GM19372 (cell line): ENCODE measurements around the gene CCDC192.

Experiments used
- ATAC-seq: cut with Tn5 transposase; IDR thresholded peaks from one replicate; pipeline ENCODE4 v1.9.1; 2021; ENCODE audit warnings: mild to moderate bottlenecking, low read depth, moderate library complexity; ENCODE audit not compliant: unreplicated experiment

The CCDC192 gene

DNA sequence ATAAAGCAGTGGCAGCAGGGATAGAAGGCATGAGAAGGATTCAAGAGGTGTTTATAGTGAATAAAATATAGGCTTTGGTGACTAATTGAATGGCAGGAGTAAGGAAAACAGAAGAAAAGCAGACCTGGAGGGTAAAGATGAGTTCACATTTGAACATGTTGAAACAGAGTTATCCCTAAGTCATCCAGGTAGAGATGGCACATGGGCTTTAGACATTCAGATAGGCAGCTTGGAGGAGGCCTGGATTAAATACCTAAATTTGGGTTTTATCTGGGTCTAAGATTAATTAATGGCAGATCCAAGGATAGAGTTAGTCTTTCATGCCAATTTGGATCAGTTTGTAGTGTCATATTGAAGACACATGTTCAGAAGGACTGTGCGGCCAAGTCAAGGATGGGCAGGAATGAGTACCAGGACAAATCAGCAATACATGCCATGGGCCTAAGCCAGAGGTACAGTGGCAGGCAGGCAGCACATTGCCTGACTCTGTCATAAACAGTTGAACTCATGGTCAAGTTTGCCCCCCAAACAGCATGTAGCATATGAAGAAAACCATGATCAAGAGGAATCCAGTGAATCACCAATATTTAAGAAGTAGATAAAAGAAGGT, 264.9 kb downstream of the CCDC192 start:
- no peak for ATAC-seq

- ATAC-seq: no peak
Measured at GRCh38 chr5:127969002-127969401, 265.8 kb downstream of the CCDC192 start.

DNA sequence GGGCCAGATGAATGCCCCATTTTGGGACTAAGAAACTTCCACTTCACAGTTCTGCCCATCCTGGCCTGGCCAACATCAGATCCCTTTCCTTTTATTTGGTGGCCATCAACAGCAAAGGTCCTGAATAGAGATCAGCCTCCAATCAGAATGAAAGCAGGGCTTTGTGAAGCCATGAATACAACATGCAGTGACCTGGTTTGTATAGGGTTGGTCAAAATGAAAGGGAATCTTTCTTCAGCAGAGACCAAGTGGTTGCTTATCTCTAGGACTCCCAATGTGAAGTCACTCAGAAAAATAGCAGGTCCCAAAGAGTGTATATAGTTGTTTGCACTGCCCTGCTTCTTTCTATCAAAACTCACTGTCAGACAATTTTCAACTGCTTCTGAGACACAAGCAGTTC, 266.5 kb downstream of the CCDC192 start:
- no peak for ATAC-seq

- ATAC-seq: no peak
Measured at GRCh38 chr5:127970081-127970480, 266.9 kb downstream of the CCDC192 start.

GRCh38 chr5:127970854-127971425, 267.7 kb downstream of the CCDC192 start:
- ATAC-seq: no peak

DNA sequence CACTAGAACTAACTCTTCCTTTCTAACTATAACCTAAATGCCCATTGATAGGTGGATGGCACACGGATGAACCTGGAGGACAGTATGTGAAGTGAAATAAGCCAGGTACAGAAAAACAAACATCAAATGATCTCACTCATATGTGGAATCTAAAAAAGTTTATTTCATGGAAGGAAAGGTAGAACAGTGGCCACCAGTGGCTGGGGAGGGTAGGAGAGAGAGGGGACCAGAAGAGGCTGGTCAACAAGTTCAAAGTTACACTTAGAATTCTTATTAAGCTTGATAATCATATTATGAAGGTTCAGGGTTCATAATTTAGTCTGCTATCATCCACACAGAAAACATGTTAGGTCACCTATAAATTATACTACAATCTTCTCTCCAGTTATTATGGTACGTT, 272.8 kb downstream of the CCDC192 start:
- ATAC-seq: no peak

GRCh38 chr5:127976525-127976924, 273.3 kb downstream of the CCDC192 start:
- no peak for ATAC-seq

- no peak for ATAC-seq
Measured at GRCh38 chr5:127976991-127977717, 274.0 kb downstream of the CCDC192 start.

- ATAC-seq: no peak
Measured at GRCh38 chr5:127978738-127979300, 275.6 kb downstream of the CCDC192 start.

DNA sequence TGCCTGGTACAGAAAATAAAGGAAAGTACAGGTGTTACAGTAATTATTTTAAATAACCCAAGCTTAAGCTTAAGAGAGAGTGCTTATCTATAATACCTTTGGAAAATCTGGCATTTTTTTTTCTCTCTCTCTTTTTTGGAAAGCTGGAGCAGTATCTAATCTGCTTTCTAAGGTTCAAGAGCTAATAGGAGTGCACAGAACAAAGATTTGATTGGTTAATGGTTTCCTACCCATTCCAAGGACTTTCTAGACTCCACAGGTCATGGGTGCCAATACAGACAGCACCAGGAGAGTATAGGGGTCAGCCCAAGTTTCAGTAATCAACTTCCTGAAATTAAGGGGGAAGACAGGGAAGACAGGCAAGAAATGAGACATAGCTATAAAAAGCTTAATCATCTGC, 276.3 kb downstream of the CCDC192 start:
- ATAC-seq: no peak

DNA sequence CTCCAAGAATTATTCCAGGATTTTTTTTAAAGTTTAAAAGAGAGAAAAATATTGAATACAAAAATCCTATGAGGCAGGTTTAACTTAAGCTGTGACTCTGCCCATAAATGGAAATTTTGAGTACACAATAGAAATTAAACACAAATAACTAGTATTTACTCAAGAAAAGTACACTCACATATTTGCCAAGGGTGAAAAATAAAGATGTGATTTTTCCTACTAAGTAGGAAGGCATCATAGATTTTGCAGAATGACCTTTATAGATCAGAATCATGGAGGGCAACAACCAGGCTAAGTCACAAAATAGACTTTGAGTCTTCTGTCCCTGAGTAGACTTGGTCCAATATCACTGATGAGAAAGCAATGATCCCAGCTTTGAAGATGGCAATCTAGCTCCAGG, 277.7 kb downstream of the CCDC192 start:
- ATAC-seq: no peak

- ATAC-seq: no peak
Measured at GRCh38 chr5:127981498-127981897, 278.3 kb downstream of the CCDC192 start.

DNA sequence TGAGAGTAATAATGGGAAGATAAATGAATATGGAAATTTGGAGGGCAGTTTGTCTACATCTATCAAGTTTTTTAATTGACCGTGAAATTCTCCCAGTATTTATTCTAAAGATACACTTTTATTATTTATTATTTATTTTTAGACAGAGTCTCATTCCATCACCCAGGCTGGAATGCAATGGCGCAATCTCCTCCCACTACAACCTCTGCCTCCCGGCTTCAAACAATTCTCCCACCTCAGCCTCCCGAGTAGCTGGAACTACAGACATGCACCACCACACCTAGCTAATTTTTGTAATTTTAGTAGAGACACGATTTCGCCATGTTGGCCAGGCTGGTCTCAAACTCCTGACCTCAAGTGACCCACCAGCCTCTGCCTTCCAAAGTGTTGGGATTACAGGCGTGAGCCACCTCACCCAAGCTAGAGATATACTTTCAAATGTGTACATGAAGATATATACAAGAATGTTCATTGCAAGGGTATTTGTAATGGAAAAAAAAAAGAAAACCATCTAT, 282.7 kb downstream of the CCDC192 start:
- no peak for ATAC-seq

DNA sequence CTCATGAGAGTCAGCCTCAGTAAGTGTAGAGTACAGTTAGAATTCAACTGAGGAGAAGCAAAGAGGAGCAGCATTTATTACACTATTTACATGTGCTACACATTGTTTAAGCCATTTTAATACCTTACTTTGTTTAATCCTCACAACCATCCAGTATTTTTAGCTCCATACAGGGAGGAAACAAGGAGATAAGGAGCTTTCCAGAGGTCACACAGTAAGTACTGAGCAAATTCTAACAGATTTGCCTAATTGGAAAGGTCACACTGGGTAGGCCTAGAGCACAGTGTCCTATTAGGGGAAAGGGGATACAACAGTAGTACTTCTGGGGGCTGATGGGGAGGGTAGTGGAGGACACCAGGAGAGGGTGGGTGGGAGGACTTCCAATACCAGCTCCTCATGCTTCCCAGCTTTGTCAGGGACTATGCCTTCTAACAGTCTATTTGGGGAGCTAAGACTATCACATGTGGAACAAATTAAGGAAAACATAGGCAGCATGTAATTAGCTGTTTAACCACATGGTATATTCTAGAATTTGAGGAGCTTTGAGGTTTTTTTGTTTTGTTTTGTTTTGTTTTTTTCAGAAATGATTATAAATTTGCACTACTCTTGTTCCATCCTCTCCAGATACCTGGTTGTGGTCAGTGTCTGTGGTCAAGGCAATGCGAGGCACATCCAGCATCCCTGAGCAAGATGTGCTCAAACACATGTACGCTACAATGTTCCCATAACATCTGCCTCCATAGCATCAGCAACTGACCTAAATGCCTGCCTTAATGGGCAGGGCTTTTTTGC, 284.4 kb downstream of the CCDC192 start:
- ATAC-seq: no peak

DNA sequence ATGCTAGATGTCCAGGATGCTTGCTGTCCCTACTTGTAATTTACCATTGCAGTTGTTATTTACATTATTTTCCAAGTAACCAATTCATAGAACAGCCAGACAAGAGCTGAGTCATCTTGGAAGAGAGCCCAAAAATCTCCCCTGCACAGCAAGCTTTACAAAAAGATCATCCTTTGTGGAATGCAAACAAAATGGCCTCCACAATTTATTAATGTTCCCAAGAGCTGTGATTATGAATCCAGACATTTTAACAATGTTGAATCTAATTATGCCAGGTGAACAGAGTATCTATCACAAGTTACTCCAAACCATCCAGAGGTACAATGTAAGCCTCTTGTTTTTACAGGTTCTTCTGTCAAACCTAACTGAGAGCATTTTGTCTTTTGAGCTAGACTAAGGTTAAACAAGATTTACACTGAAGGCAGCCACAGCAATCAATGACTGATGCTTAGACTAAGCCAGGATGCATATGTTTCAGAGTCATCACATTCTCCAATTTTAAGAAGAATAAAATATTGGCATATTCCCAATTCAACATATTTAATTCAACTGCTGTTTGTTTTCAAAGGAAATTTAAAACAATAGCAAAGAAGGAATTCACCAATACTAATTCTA, 285.1 kb downstream of the CCDC192 start:
- ATAC-seq: no peak
